Fibroblast of skin of left biceps (primary cell): ENCODE data around the gene DRAM1.

Experiments used
- DNase-seq, 2 experiments: peaks; one replicate each; pipeline ENCODE4 v3.0.0-alpha.2; 2013; ENCODE audit warnings: low read depth in 2 of 2

The DRAM1 gene

DNA sequence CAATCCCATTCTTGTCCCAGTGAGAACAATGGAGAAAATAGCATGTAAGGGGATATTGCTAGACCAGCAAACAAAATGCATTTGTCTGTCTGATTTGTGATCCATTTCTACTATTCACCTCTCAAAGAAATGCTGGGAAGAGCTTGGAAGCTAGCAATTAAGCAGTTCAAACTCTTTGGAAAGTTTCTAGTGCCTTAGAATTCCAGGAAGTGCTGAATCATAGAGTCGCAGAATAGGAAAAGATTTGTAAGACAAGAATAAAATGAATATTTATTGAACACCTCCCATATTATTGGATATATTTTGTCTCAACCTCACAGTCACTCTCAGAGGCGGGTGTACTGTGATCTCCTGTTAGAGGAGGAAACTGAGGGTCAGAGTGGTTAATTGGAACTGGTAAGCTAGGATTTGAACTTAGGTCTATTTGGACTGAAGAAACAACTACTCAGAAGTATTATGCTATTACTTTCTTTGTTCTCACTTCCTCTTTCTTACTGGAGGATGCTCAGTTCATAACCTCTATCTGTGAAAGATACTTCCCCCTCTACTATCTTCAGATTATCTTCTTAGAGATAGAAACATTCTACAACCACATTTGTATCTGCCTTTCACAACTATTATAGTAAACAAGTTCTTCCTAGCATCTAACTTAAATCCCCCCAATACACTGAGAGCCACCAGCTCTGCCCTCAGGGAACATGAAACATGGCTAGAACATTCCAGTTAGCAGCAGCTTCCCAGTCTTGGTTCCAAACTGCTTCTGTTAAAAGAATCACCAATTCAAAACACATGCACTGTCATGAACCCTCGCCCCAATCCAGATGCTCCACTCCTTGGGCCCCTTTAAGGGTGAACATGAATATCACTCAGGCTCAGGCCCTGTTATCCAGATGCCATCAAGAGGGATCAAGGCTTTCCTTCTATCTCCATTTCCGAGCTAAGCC is 64.2 kb downstream of the DRAM1 start:
- DNase-seq, result no peak

DNA sequence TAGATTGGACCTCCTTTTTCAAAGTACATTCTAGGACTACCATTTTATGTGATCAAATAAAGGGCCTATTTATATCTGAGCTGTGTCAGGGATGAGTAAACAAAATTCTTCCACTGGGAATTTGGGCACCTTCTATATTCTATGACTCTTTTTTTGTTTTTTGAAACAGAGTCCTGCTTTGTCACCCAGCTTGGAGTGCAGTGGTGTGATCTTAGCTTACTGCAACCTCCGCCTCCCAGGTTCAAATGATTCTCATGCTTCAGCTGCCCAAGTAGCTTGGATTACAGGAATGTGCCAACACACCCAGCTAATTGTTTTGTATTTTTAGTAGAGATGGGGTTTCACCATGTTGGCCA is 64.8 kb downstream of the DRAM1 start:
- DNase-seq, result no peak

DNA sequence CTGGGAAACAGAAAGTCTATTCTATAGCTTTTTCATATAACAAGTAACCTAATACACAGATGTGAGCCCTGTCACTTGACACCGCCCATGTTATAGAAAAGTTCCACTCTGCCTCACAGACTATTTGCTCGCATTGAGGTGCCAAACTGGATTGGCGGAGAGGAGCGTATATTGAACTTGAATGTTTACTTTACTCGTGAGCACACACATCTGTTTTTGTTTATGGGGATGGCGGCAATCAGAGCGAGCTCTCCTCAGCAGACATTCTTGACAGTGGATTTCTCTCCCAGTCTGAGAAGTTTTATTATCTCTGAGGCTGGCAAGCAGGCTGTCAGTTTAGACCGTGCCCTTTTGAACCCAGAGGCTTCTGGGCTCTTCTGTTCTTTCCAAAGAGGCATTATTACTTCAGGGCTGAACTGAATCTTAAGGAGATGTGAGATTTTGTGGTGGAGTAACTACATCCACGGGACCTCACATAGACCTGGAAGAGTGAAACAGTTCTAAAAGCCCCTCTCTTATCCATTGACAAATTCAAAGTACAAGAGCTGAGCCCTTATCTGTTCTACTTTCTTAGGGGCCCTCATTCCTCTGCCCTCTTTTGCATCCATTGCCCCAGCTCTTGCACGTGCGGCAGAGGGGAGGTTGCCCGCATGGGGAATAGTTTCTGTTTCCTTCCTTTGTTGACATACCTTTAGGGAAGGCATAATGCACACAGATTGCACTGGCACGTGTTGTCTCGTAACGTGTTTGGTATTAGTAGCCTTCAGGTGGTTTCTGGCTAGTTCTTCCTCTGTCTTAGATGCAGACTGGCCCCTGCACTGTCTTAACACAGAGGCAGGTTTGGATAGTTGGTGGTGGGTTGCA is 68.2 kb downstream of the DRAM1 start:
- peak; percentile 38 to 43 for DNase-seq

DNA sequence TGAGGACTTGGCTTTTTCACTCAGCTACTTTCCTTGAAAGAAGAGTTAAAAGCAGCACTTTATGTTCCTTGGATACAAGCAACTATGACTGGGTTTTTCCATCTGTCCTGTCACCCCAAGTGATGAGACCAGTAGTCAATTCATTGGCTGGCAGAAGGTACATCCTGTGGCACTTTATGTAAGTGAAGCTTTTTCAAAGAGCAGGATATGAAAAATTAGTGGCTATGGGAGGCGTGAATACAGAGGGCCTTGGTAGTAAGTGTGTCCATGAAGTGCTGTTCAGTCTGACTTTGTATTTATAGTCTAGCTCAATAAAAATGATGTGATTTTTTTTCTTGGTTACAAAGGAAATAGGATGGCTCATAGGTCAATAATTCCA is 68.8 kb downstream of the DRAM1 start:
- DNase-seq, result no peak

DNA sequence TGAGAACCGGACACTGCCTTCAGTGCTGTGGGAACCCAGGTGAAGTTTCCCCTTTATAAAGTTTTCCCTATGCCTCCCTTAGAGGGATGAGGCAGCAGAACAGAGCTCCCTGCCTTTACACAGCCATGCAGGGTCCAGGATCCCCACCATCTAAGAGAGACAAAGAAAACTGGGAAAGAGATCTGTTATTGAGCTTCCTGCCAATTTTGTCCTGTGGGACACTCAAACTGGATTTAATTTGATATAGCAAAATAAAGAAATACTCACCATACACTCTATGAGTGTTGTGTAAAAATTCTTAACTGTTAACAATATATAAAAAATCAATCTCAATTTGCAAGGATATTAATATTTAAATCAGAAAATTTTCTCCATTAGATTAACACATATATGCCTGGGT is 69.9 kb downstream of the DRAM1 start:
- DNase-seq, result no peak

DNA sequence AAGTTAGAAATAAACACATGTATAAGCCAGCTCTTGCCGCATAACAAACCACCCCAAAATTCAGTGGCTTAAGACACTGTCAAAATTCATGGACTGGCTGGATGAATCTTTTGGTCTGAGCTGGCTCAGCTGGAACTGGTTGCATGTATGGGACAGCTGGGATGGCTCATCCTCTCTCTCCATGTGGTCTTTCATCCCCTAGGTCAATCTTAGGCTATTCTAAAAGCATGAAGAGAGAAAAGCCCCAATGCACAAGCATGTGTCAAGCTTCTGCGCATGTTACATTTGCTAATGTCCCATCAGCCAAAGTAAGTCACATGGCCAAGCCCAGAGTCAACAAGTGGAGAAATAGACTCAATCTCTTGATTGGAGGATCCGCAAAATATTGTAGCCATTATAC is 71.0 kb downstream of the DRAM1 start:
- DNase-seq, result no peak

DNA sequence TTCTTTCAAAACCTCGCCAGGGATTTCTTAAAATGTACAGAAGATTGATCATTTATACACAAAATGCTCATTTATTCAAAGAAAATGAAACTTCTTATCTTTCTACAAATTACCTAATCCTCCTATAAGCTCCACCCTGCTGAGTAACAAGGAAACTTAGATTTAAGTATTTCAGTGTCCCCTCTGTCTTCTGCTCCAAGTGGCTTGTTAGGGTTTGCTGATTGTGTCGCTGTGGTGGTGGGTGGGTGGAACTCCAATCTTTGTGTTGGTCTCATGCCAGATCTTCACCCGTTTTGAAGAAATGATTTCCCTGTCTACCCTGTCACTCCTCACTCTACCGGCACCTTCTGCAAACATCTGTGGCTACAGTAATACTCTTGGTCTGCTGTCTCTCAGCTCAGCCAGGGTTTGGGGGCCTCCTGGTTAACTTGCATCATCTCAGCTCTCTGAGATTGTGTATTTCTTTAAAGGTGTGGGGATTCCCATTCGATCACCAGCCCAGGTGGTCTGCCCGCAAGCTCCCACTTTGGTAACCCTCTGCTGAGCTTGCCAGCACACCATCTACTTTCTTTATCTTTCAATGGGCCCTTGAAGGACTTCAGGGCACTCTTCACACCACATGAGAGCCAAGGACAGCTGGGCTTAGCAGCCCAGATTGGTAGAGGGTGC is 73.8 kb downstream of the DRAM1 start:
- DNase-seq, result no peak

DNA sequence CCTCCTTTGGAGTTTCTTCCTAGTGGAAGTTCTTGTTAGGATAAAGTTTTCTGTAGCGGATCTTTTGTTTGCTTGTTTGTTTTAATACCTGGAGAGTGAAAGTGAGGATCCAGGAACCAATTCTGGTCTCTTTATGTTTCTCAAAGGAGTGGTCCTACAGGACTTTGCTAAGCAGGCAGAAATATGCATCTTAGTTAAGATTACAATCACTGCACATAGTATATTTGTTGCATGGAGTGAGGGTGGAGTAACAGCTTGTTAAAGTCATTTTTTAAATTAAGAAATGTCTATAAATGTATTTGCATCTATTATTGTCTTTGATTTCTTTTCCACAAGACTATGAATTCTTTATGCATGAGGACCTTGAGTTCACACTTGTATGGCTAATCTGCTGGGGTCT is 76.7 kb downstream of the DRAM1 start:
- no peak for DNase-seq

DNA sequence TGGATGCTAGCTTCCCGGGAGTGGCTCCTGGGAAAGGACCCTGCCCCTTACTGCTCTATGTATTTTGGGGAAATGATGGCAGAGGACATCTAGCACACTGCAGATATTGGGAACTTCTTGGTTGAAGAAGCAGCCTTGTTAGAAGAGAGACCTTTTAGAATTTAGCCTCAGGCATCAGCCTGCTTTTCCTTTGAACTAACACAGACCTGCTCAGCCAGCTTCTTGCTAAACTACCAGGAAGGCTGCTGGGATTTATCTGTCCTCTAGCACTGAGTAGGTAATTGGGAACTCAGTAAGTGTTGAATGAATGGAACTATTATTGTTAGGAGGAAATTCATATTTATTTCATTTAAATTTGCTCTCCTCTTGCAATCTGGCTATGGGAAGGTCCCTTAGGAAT is 77.3 kb downstream of the DRAM1 start:
- no peak for DNase-seq

DNA sequence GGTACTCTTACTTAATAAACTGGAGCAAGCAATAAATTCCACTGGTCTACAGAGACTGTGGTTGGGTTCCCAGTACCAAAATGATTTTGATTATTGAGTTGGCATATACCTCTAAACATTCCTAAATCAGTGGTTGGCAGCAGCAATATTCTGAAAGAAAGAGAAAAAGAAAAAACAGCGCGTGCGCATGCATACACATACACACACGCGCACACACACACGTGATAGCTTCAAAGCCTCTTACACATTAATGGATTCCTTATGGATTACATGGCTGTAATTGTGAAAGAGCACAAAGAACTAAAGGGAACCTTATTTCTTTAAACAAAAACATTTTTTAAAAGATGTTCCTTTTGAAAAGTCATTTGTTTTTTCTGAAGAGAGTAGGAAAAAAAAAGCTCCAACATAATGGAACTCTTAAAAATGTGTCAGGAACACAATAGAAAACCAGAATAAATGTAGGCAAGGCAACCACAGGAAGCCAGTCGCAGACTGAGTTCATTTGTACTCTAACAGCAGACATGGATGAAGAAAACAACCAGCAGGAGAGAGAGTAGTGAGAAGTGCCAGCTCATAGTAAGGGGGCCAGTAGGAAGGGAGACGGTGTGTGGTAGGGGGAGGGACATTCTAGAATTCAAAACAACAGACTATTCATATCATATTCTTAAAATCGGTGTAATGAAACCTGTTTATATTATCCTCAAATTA is 80.0 kb downstream of the DRAM1 start:
- no peak for DNase-seq

DNA sequence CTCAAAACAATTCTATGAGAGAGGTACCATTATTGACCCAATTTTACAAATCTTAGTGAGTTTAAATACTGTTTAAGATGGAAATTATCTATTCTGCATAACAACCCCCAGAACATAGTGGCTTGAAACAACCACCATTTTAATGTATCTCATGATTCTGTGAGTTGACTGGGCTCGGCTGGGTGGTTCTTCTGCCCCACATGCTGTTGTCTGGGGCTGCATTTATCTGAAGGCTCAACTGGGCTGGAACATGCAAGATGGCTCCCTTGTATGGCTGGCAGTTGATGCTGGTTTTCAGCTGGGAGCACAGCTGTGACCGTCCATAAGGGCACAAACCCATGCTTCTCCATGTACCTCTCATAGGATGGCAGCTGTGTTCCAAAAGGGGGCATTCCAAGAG is 82.2 kb downstream of the DRAM1 start:
- DNase-seq, result no peak

DNA sequence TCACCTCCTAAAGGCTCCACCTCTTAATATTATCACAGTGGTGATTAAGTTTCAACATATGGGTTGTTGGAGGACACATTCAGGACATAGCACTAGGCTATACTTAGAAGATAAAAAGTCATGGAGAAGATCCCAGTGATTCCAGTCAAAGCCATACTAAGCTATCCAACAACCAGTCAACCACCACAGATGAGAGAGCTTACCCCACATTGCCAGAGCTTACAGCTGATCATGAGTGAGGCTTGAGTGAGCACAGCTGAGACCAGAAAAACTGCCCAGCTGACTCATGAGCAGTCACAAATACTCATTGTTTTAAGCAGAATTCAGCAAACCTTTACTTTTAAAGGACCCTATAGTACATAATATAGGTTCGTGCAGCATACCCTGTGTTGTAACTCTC is 85.1 kb downstream of the DRAM1 start:
- no peak for DNase-seq

DNA sequence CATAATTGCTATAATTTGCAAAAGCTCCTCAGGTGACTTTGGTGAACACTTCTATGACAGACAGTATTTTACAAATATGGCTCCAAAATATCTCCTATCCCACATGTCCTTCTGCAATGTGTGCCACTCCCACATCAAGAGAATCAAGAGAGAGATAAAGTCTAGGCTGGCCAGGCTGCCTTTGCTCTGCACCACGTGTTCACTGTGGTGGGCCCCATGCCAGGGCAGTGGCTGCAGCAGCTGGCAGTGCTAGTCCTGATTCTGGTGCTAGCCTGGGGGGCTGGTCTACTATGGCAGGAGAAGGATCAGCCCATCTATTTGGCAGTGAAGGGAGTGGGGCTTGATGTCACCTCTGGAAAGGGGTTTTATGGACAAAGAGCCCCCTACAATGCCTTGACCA is 86.3 kb downstream of the DRAM1 start:
- DNase-seq, result no peak

DNA sequence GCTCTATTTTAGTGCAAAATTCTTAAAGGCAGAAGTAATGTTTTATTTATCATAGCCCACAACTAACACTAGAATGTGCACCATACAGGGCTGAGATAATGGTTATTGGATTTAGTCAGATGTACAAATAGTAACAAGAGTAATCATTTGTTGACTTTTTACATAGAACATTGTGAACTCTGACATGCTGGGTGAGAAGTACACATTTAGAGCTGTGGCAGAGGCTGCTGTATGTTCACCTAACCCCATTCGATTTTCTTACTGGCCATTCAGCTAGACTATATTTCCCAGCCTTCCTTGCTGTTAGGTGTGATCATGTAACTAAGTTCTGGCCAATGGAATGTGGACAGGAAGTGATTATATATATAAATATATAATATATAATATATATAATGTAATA is 89.1 kb downstream of the DRAM1 start:
- DNase-seq, result no peak

DNA sequence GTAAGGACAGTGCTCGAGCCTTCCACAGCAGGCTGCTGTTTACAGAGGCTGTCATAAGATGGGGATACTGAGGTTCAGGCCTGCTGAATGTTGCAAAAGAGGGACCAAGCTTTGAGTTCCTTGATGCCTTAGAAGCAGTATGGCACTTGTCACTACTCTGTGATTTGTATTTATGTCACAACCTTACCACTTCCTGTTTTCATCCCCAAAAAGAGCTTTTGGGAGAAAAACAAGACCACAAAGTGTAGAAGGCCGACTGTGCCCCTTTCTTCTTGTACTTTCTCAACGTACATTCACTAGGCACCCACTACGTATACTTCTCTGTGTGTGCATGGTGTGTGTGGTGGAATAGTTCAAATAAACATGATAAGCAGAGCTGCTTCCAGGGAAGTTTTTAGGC is 90.1 kb downstream of the DRAM1 start:
- DNase-seq, result no peak

DNA sequence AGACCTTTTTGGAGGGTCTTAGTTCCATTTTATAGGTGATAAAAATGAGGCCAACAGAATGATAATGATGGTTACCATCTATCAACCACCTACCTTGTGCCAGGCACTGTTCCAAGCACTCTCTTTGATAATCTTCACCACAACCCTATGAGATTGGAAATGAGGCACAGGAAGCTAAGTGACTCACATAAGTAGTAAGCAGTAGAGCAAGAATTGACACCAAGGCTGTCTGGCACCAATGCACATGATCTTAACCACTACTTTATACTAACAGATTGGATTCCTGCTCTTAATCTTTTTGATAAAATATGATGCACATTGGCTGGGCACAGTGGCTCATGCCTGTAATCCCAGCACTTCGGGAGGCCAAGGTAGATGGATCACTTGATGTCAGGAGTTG is 91.4 kb downstream of the DRAM1 start:
- no peak for DNase-seq
